ENCODE data around the gene PCBP3.

The PCBP3 gene

GRCh38 chr21:45834821-45835293, 191.3 kb downstream of the PCBP3 start:
- no peak overlapping the region for H3K4me3 ChIP-seq (ENCODE audit: low read length)
- H3K9me3 ChIP-seq (ENCODE audit: control insufficient read depth, insufficient read depth, low read length): no peaks in the 10 kb centered on the region
- no peak for DNase-seq (ENCODE audit: low read depth, low spot score)
- peaks cover 3% of the 10 kb centered on the region; the same call in 1 of the 2 replicates for H3K4me1 ChIP-seq (ENCODE audit: control insufficient read depth, insufficient read depth, low read length)
- WGBS (ENCODE audit: insufficient coverage, insufficient read length): no CpG with 5 or more reads among the region's 24 CpGs
- no peaks in the 10 kb centered on the region for H3K36me3 ChIP-seq (ENCODE audit: control insufficient read depth, insufficient read depth, low read length)
- no peaks in the 10 kb centered on the region for H3K27me3 ChIP-seq (ENCODE audit: control insufficient read depth, insufficient read depth, low read length)
- H3K27ac ChIP-seq (ENCODE audit: low read length): no peak overlapping the region

- Histone ChIP-seq H3K27ac (ENCODE audit: low read length) (no peak overlapping the region), H3K4me3 (ENCODE audit: low read length) (no peak overlapping the region), H3K36me3 (ENCODE audit: control insufficient read depth, insufficient read depth, low read length) (no peaks in the 10 kb centered on the region), H3K27me3 (ENCODE audit: control insufficient read depth, insufficient read depth, low read length) (no peaks in the 10 kb centered on the region), H3K9me3 (ENCODE audit: control insufficient read depth, insufficient read depth, low read length) (no peaks in the 10 kb centered on the region), H3K4me1 (ENCODE audit: control insufficient read depth, insufficient read depth, low read length) (peaks cover 1% of the 10 kb centered on the region; the same call in 1 of the 2 replicates)
- WGBS (ENCODE audit: insufficient coverage, insufficient read length): no CpG with 5 or more reads among the region's 21 CpGs
- DNase-seq (ENCODE audit: low read depth, low spot score): no peak
Measured at GRCh38 chr21:45835301-45836267, 192.1 kb downstream of the PCBP3 start.

- Histone ChIP-seq H3K9me3 (ENCODE audit: control insufficient read depth, insufficient read depth, low read length) (no peaks in the 10 kb centered on the region; the same call in 1 of the 2 replicates), H3K27ac (ENCODE audit: low read length) (no peak overlapping the region), H3K4me1 (ENCODE audit: control insufficient read depth, insufficient read depth, low read length) (peaks cover 1% of the 10 kb centered on the region; the same call in 1 of the 2 replicates), H3K4me3 (ENCODE audit: low read length) (no peak overlapping the region), H3K36me3 (ENCODE audit: control insufficient read depth, insufficient read depth, low read length) (no peaks in the 10 kb centered on the region), H3K27me3 (ENCODE audit: control insufficient read depth, insufficient read depth, low read length) (no peaks in the 10 kb centered on the region)
- no CpG with 5 or more reads among the region's 13 CpGs for WGBS (ENCODE audit: insufficient coverage, insufficient read length)
- DNase-seq (ENCODE audit: low read depth, low spot score): no peak
Measured at GRCh38 chr21:45836268-45836655, 192.7 kb downstream of the PCBP3 start.

- Histone ChIP-seq H3K9me3 (ENCODE audit: control insufficient read depth, insufficient read depth, low read length) (no peaks in the 10 kb centered on the region; the same call in 1 of the 2 replicates), H3K36me3 (ENCODE audit: control insufficient read depth, insufficient read depth, low read length) (no peaks in the 10 kb centered on the region), H3K4me1 (ENCODE audit: control insufficient read depth, insufficient read depth, low read length) (peaks cover 1% of the 10 kb centered on the region; the same call in 1 of the 2 replicates), H3K27ac (ENCODE audit: low read length) (no peak overlapping the region), H3K27me3 (ENCODE audit: control insufficient read depth, insufficient read depth, low read length) (no peaks in the 10 kb centered on the region), H3K4me3 (ENCODE audit: low read length) (no peak overlapping the region)
- no peak for DNase-seq (ENCODE audit: low read depth, low spot score)
- WGBS (ENCODE audit: insufficient coverage, insufficient read length): no CpG with 5 or more reads among the region's 24 CpGs
Measured at GRCh38 chr21:45836694-45837670, 193.5 kb downstream of the PCBP3 start.

GRCh38 chr21:45837936-45838335, 194.4 kb downstream of the PCBP3 start:
- no peaks in the 10 kb centered on the region for H3K27me3 ChIP-seq (ENCODE audit: control insufficient read depth, insufficient read depth, low read length)
- peaks cover 1% of the 10 kb centered on the region; the same call in 1 of the 2 replicates for H3K4me1 ChIP-seq (ENCODE audit: control insufficient read depth, insufficient read depth, low read length)
- H3K36me3 ChIP-seq (ENCODE audit: control insufficient read depth, insufficient read depth, low read length): no peaks in the 10 kb centered on the region
- no peaks in the 10 kb centered on the region; the same call in 1 of the 2 replicates for H3K9me3 ChIP-seq (ENCODE audit: control insufficient read depth, insufficient read depth, low read length)
- WGBS (ENCODE audit: insufficient coverage, insufficient read length): no CpG with 5 or more reads among the region's 4 CpGs
- no peak overlapping the region for H3K27ac ChIP-seq (ENCODE audit: low read length)
- DNase-seq (ENCODE audit: low read depth, low spot score): no peak
- H3K4me3 ChIP-seq (ENCODE audit: low read length): no peak overlapping the region

GRCh38 chr21:45838634-45839033, 195.1 kb downstream of the PCBP3 start:
- no peak for DNase-seq (ENCODE audit: low read depth, low spot score)
- Histone ChIP-seq H3K4me1 (ENCODE audit: control insufficient read depth, insufficient read depth, low read length) (peaks cover 1% of the 10 kb centered on the region; the same call in 1 of the 2 replicates), H3K27ac (ENCODE audit: low read length) (no peak overlapping the region), H3K27me3 (ENCODE audit: control insufficient read depth, insufficient read depth, low read length) (no peaks in the 10 kb centered on the region), H3K9me3 (ENCODE audit: control insufficient read depth, insufficient read depth, low read length) (no peaks in the 10 kb centered on the region; the same call in 1 of the 2 replicates), H3K4me3 (ENCODE audit: low read length) (no peak overlapping the region), H3K36me3 (ENCODE audit: control insufficient read depth, insufficient read depth, low read length) (no peaks in the 10 kb centered on the region)
- no CpG with 5 or more reads among the region's 1 CpG for WGBS (ENCODE audit: insufficient coverage, insufficient read length)

GRCh38 chr21:45839274-45839673, 195.7 kb downstream of the PCBP3 start:
- peaks cover 1% of the 10 kb centered on the region; the same call in 1 of the 2 replicates for H3K4me1 ChIP-seq (ENCODE audit: control insufficient read depth, insufficient read depth, low read length)
- H3K4me3 ChIP-seq (ENCODE audit: low read length): no peak overlapping the region
- H3K27me3 ChIP-seq (ENCODE audit: control insufficient read depth, insufficient read depth, low read length): no peaks in the 10 kb centered on the region
- no peak for DNase-seq (ENCODE audit: low read depth, low spot score)
- H3K9me3 ChIP-seq (ENCODE audit: control insufficient read depth, insufficient read depth, low read length): no peaks in the 10 kb centered on the region; the same call in 1 of the 2 replicates
- H3K36me3 ChIP-seq (ENCODE audit: control insufficient read depth, insufficient read depth, low read length): no peaks in the 10 kb centered on the region
- no CpG with 5 or more reads among the region's 3 CpGs for WGBS (ENCODE audit: insufficient coverage, insufficient read length)
- no peak overlapping the region for H3K27ac ChIP-seq (ENCODE audit: low read length)

- no peaks in the 10 kb centered on the region for H3K4me1 ChIP-seq (ENCODE audit: control insufficient read depth, insufficient read depth, low read length)
- H3K9me3 ChIP-seq (ENCODE audit: control insufficient read depth, insufficient read depth, low read length): no peaks in the 10 kb centered on the region; the same call in 1 of the 2 replicates
- no peaks in the 10 kb centered on the region for H3K27me3 ChIP-seq (ENCODE audit: control insufficient read depth, insufficient read depth, low read length)
- no CpG with 5 or more reads among the region's 8 CpGs for WGBS (ENCODE audit: insufficient coverage, insufficient read length)
- no peak overlapping the region for H3K4me3 ChIP-seq (ENCODE audit: low read length)
- no peak overlapping the region for H3K27ac ChIP-seq (ENCODE audit: low read length)
- DNase-seq (ENCODE audit: low read depth, low spot score): no peak
- H3K36me3 ChIP-seq (ENCODE audit: control insufficient read depth, insufficient read depth, low read length): no peaks in the 10 kb centered on the region
Measured at GRCh38 chr21:45841033-45841432, 197.5 kb downstream of the PCBP3 start.

- no peaks in the 10 kb centered on the region for H3K27me3 ChIP-seq (ENCODE audit: control insufficient read depth, insufficient read depth, low read length)
- no peaks in the 10 kb centered on the region for H3K36me3 ChIP-seq (ENCODE audit: control insufficient read depth, insufficient read depth, low read length)
- no peak overlapping the region for H3K4me3 ChIP-seq (ENCODE audit: low read length)
- no peak overlapping the region for H3K27ac ChIP-seq (ENCODE audit: low read length)
- WGBS (ENCODE audit: insufficient coverage, insufficient read length): no CpG with 5 or more reads among the region's 2 CpGs
- H3K4me1 ChIP-seq (ENCODE audit: control insufficient read depth, insufficient read depth, low read length): no peaks in the 10 kb centered on the region
- no peaks in the 10 kb centered on the region; the same call in 1 of the 2 replicates for H3K9me3 ChIP-seq (ENCODE audit: control insufficient read depth, insufficient read depth, low read length)
- DNase-seq (ENCODE audit: low read depth, low spot score): no peak
Measured at GRCh38 chr21:45843426-45843825, 199.9 kb downstream of the PCBP3 start.

GRCh38 chr21:45844181-45844580, 200.7 kb downstream of the PCBP3 start:
- no CpG with 5 or more reads among the region's 8 CpGs for WGBS (ENCODE audit: insufficient coverage, insufficient read length)

More at GRCh38 chr21:45844181-45844580, 200.7 kb downstream of the PCBP3 start:
- no peaks in the 10 kb centered on the region for H3K27me3 ChIP-seq (ENCODE audit: control insufficient read depth, insufficient read depth, low read length)
- no peak overlapping the region for H3K4me3 ChIP-seq (ENCODE audit: low read length)
- H3K9me3 ChIP-seq (ENCODE audit: control insufficient read depth, insufficient read depth, low read length): no peaks in the 10 kb centered on the region; the same call in 1 of the 2 replicates
- no peak overlapping the region for H3K27ac ChIP-seq (ENCODE audit: low read length)
- DNase-seq (ENCODE audit: low read depth, low spot score): no peak
- H3K36me3 ChIP-seq (ENCODE audit: control insufficient read depth, insufficient read depth, low read length): no peaks in the 10 kb centered on the region
- no peaks in the 10 kb centered on the region for H3K4me1 ChIP-seq (ENCODE audit: control insufficient read depth, insufficient read depth, low read length)
